HCT116 (cell line): ENCODE data around the gene DEPDC5. TPM values are rescaled to one million over a fixed set of nuclear protein-coding genes. Genes with fewer than 3 reads are reported as not detected.

Experiments
- ATAC-seq: fragments of 200-7000 bp; cut with Tn5 transposase; 2 replicates; pipeline ENCODE4 v1.9.1; 2020; ENCODE audit warnings: mild to moderate bottlenecking, moderate library complexity
- BruUV-seq: library from RNA; stranded (reverse); fragments of 400-500 nt; replicated peaks from 2 replicates; lab custom pipeline; 2021; lab: Mats Ljungman, UMichigan
- CTCF ChIA-PET: fragments of 300-600 bp; sonication (Branson Sonifier 250); formaldehyde crosslinking; loops from one replicate; lab custom pipeline; 2021; ENCODE audit warnings: antibody characterized with exemption; lab: Charles Lee
- POLR2A ChIA-PET: fragments of 300-600, 350-600 bp; sonication (Branson Sonifier 250); formaldehyde crosslinking; loops from one replicate; lab custom pipeline; 2021; ENCODE audit warnings: antibody characterized with exemption; lab: Charles Lee
- RAD21 ChIA-PET, 2 experiments: fragments of 300-600 bp; sonication (Branson Sonifier 250); formaldehyde crosslinking; loops; one replicate each; lab custom pipeline; 2023; ENCODE audit warnings: low total read pairs in 2 of 2; ENCODE audit not compliant: uncharacterized antibody in 2 of 2, unreplicated experiment in 2 of 2, low non-redundant PET in 1 of 2; lab: Charles Lee
- DNase-seq: peaks from one replicate; pipeline ENCODE4 v3.0.0-alpha.2; 2010; ENCODE audit warnings: low read depth, low spot score
- H2AFZ ChIP-seq: fragments of 200-600 bp; shearing (Covaris generic), sonication (generic); 2 replicates; pipeline ENCODE4 v1.6.1; 2017; ENCODE audit warnings: low read depth, mixed run types, mixed read lengths, antibody characterized with exemption, low read length; ENCODE audit not compliant: poor library complexity, severe bottlenecking
- H3K27ac ChIP-seq: 2 replicates; pipeline ENCODE4 v1.5.1; 2012; ENCODE audit warnings: low read depth, low read length
- H3K27me3 ChIP-seq: fragments of 200-600 bp; sonication (generic); 2 replicates; pipeline ENCODE4 v1.6.1; 2016; ENCODE audit warnings: mixed run types, low read length, mixed read lengths; ENCODE audit not compliant: insufficient read depth
- H3K36me3 ChIP-seq, 2 experiments: fragments of 200-500 bp in 1 of 2; fragments of 200-600 bp in 1 of 2; sonication (Bioruptor generic) in 1 of 2; sonication (generic) in 1 of 2; 2 replicates each; pipeline versions ENCODE4 v1.5.1 to v1.6.1; 2014 to 2016; ENCODE audit warnings: low read length in 2 of 2, inconsistent platforms in 1 of 2, mixed read lengths in 1 of 2, mixed run types in 1 of 2; ENCODE audit not compliant: insufficient read depth in 2 of 2, control insufficient read depth in 1 of 2
- H3K4me1 ChIP-seq, 2 experiments: fragments of 200-600 bp in 1 of 2; sonication (generic) in 1 of 2; 2 replicates each; pipeline versions ENCODE4 v1.5.1 to v1.6.1; 2012 to 2017; ENCODE audit warnings: low read length in 2 of 2, inconsistent platforms in 1 of 2, mild to moderate bottlenecking in 1 of 2, mixed read lengths in 1 of 2, mixed run types in 1 of 2, moderate library complexity in 1 of 2; ENCODE audit not compliant: insufficient read depth in 2 of 2, control insufficient read depth in 1 of 2
- H3K4me2 ChIP-seq: fragments of 200-600 bp; sonication (generic); 2 replicates; pipeline ENCODE4 v1.6.1; 2017; ENCODE audit warnings: mixed run types, low read length, mixed read lengths
- H3K4me3 ChIP-seq, 2 experiments: fragments of 200-600 bp in 1 of 2; sonication (generic) in 1 of 2; replicated peaks in 1 of 2; 2 replicates each; pipeline ENCODE4 v1.5.1; 2011 to 2016; ENCODE audit warnings: low read length in 2 of 2, control low read depth in 1 of 2, low read depth in 1 of 2, mild to moderate bottlenecking in 1 of 2, mixed read lengths in 1 of 2, mixed run types in 1 of 2
- H3K79me2 ChIP-seq: fragments of 200-600 bp; sonication (generic); 2 replicates; pipeline ENCODE4 v1.6.1; 2017; ENCODE audit warnings: mild to moderate bottlenecking, mixed run types, low read length, moderate library complexity, mixed read lengths; ENCODE audit not compliant: insufficient read depth
- H3K9ac ChIP-seq: fragments of 200-600 bp; sonication (generic); 2 replicates; pipeline ENCODE4 v1.6.1; 2016; ENCODE audit warnings: low read length, mixed read lengths
- H3K9me2 ChIP-seq: fragments of 200-600 bp; sonication (generic), shearing (Covaris generic); 2 replicates; pipeline ENCODE4 v1.6.1; 2017; ENCODE audit warnings: mixed run types, mild to moderate bottlenecking, moderate library complexity; ENCODE audit not compliant: insufficient read depth
- H3K9me3 ChIP-seq, 2 experiments: fragments of 200-500 bp in 1 of 2; fragments of 200-600 bp in 1 of 2; sonication (Bioruptor generic) in 1 of 2; sonication (generic) in 1 of 2; 2 replicates each; pipeline ENCODE4 v1.6.1; 2014 to 2017; ENCODE audit warnings: low read length in 2 of 2, mixed read lengths in 2 of 2, inconsistent platforms in 1 of 2, low read depth in 1 of 2, mild to moderate bottlenecking in 1 of 2, mixed run types in 1 of 2, moderate library complexity in 1 of 2; ENCODE audit not compliant: control insufficient read depth in 1 of 2, insufficient read depth in 1 of 2
- H4K20me1 ChIP-seq: fragments of 200-600 bp; sonication (generic), shearing (Covaris generic); 2 replicates; pipeline ENCODE4 v1.6.1; 2017; ENCODE audit warnings: mixed run types, mild to moderate bottlenecking, moderate library complexity; ENCODE audit not compliant: insufficient read depth
- CEBPB ChIP-seq: IDR thresholded peaks from 2 replicates; pipeline ENCODE4 v1.6.1; 2012; ENCODE audit warnings: low read depth
- ELF1 ChIP-seq: IDR thresholded peaks from 2 replicates; pipeline ENCODE4 v1.6.1; 2012; ENCODE audit warnings: low read depth, borderline replicate concordance
- EZH2 ChIP-seq: fragments of 200-600 bp; sonication (generic); IDR thresholded peaks from 2 replicates; pipeline ENCODE4 v1.6.1; 2017; ENCODE audit warnings: antibody characterized with exemption, mixed run types
- EZH2phosphoT487 ChIP-seq: fragments of 200-600 bp; IDR thresholded peaks from 2 replicates; pipeline ENCODE4 v1.6.1; 2018; ENCODE audit warnings: antibody characterized with exemption, borderline replicate concordance
- FOSL1 ChIP-seq: IDR thresholded peaks from 2 replicates; pipeline ENCODE4 v1.6.1; 2012; ENCODE audit warnings: low read depth
- POLR2A ChIP-seq: IDR thresholded peaks from 2 replicates; pipeline ENCODE4 v1.7.0; 2011; ENCODE audit warnings: borderline replicate concordance; ENCODE audit not compliant: insufficient read depth, insufficient read length; ENCODE audit errors: extremely low read depth
- POLR2AphosphoS5 ChIP-seq: IDR thresholded peaks from 2 replicates; pipeline ENCODE4 v1.6.1; 2011; ENCODE audit warnings: mild to moderate bottlenecking, low read depth, low read length, moderate library complexity
- SIN3A ChIP-seq: IDR thresholded peaks from 2 replicates; pipeline ENCODE4 v1.6.1; 2012; ENCODE audit warnings: low read depth
- SP1 ChIP-seq: IDR thresholded peaks from 2 replicates; pipeline ENCODE4 v1.6.1; 2012; ENCODE audit warnings: low read depth
- SRF ChIP-seq: IDR thresholded peaks from 2 replicates; pipeline ENCODE4 v1.6.1; 2012; ENCODE audit warnings: low read depth
- ZFX ChIP-seq: fragments of 450-650 bp; IDR thresholded peaks from 2 replicates; pipeline ENCODE4 v1.6.1; 2017
- ZNF274 ChIP-seq: fragments of 200-500 bp; sonication (Bioruptor generic); IDR thresholded peaks from 2 replicates; pipeline ENCODE4 v1.6.1; 2014; ENCODE audit warnings: mild to moderate bottlenecking, low read depth, low read length, inconsistent platforms
- intact Hi-C: fragments of 100-400 bp; cut with micrococcal nuclease; formaldehyde crosslinking; loops from 2 replicates; pipeline ENCODE4 v1.10.0; 2022
- total RNA-seq: library from RNA; stranded (reverse); gene quantifications from one replicate; pipeline ENCODE4 v1.2.1, GENCODE V29; 2021; ENCODE audit not compliant: unreplicated experiment
- TF ChIP-seq, protein P1 (sequence below), 3 experiments: fragments of 200-600 bp in 1 of 3; sonication (generic) in 1 of 3; IDR thresholded peaks in 2 of 3; conservative IDR thresholded peaks in 1 of 3; 2 replicates each; pipeline ENCODE4 v1.5.1; 2012 to 2017; ENCODE audit warnings: low read depth in 2 of 3, low read length in 2 of 3, antibody characterized with exemption in 1 of 3, borderline replicate concordance in 1 of 3, control low read depth in 1 of 3, mild to moderate bottlenecking in 1 of 3, mixed read lengths in 1 of 3, mixed run types in 1 of 3, moderate library complexity in 1 of 3; ENCODE audit not compliant: insufficient read depth in 1 of 3
- TF ChIP-seq, protein P2 (sequence below): IDR thresholded peaks from 2 replicates; pipeline ENCODE4 v1.6.1; 2011; ENCODE audit warnings: mild to moderate bottlenecking, low read length, moderate library complexity; ENCODE audit not compliant: insufficient replicate concordance; ENCODE audit errors: extremely low read depth
- TF ChIP-seq, protein P3 (sequence below): IDR thresholded peaks from 2 replicates; pipeline ENCODE4 v1.6.1; 2012
- TF ChIP-seq, protein P4 (sequence below): IDR thresholded peaks from 2 replicates; pipeline ENCODE4 v1.6.1; 2012

DEPDC5 gene
- total RNA-seq, 1 experiment from 2014 or later, result 35.0 TPM

DNA sequence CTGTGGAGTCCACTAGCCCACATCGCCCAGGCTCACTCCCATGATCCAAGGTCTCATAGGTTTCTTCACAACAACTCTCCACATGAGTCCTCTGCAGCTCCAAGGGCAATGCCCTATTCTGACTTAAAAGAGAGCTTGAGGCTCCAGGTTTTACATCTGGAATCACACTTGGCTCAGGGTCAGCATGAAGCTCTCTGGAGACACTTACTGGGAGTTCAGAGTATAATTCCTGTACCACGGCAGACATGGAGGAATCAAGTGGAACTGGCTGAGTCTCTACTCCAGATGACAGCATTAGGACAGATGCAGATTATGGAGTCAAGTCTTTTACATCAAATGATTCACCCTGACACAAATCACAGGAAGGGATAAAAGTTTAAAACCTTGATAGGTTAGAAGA, 15.3 kb upstream of the DEPDC5 start (continued):
- TF ChIP-seq, protein P1, sequence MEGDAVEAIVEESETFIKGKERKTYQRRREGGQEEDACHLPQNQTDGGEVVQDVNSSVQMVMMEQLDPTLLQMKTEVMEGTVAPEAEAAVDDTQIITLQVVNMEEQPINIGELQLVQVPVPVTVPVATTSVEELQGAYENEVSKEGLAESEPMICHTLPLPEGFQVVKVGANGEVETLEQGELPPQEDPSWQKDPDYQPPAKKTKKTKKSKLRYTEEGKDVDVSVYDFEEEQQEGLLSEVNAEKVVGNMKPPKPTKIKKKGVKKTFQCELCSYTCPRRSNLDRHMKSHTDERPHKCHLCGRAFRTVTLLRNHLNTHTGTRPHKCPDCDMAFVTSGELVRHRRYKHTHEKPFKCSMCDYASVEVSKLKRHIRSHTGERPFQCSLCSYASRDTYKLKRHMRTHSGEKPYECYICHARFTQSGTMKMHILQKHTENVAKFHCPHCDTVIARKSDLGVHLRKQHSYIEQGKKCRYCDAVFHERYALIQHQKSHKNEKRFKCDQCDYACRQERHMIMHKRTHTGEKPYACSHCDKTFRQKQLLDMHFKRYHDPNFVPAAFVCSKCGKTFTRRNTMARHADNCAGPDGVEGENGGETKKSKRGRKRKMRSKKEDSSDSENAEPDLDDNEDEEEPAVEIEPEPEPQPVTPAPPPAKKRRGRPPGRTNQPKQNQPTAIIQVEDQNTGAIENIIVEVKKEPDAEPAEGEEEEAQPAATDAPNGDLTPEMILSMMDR (IDR thresholded peaks at IDR 0.05 in 2 of 3, conservative IDR thresholded peaks at IDR 0.05 in 1 of 3; ENCODE audit: borderline replicate concordance in 1 of 3, insufficient read depth in 1 of 3, low read depth in 2 of 3, low read length in 2 of 3), result no peak
- TF ChIP-seq POLR2A (no peak), SIN3A (no peak), ZFX (no peak), CEBPB (no peak)
- TF ChIP-seq, protein P2, sequence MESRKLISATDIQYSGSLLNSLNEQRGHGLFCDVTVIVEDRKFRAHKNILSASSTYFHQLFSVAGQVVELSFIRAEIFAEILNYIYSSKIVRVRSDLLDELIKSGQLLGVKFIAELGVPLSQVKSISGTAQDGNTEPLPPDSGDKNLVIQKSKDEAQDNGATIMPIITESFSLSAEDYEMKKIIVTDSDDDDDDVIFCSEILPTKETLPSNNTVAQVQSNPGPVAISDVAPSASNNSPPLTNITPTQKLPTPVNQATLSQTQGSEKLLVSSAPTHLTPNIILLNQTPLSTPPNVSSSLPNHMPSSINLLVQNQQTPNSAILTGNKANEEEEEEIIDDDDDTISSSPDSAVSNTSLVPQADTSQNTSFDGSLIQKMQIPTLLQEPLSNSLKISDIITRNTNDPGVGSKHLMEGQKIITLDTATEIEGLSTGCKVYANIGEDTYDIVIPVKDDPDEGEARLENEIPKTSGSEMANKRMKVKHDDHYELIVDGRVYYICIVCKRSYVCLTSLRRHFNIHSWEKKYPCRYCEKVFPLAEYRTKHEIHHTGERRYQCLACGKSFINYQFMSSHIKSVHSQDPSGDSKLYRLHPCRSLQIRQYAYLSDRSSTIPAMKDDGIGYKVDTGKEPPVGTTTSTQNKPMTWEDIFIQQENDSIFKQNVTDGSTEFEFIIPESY, result no peak

DNA sequence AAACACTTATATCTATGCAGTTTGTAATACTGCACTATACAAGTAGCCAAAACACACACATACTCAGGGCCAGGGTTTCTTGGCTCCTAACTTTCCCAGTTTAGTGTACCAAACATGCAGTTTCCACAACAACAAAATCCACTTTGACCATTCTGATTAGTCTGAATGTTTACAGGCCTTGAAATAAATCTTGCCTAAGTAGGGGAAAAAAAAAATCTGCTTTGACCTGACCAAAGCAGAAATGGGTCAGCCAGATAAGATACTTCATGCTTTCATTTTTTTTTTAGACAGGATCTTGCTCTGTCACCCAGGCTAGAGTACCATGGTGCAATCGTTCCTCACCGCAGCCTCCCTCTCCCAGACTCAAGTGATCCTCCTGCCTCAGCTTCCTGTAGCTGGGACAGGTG, 14.0 kb upstream of the DEPDC5 start:
- H3K27ac ChIP-seq, result no peak overlapping the region
- peaks cover 89% of the 10 kb centered on the region for H3K79me2 ChIP-seq
- ChIA-PET CTCF (no interaction called here), RAD21 (no interaction called here), POLR2A (no interaction called here)
- no peaks in the 10 kb centered on the region for H3K9me2 ChIP-seq
- H3K9me3 ChIP-seq, result no peaks in the 10 kb centered on the region
- H4K20me1 ChIP-seq, result no peaks in the 10 kb centered on the region
- no peak for DNase-seq
- peak overlapping the region; percentile 59; the same call in 1 of the 2 replicates for H3K4me2 ChIP-seq
- H3K4me1 ChIP-seq, result peaks cover 6 to 28% of the 10 kb centered on the region in 2 experiments; a peak in 3 of 4 replicates
- no peak overlapping the region for H3K4me3 ChIP-seq
- no peak overlapping the region for H3K9ac ChIP-seq
- BruUV-seq, result no TSS peak
- no peak overlapping the region for H2AFZ ChIP-seq
- ATAC-seq, result no peak
- intact Hi-C loops, result no loop called here
- peaks cover 7 to 10% of the 10 kb centered on the region in 2 experiments; a peak in 2 of 4 replicates for H3K36me3 ChIP-seq
- H3K27me3 ChIP-seq, result no peaks in the 10 kb centered on the region
- TF ChIP-seq POLR2AphosphoS5, result no peak
- no peak for TF ChIP-seq FOSL1
- no peak for TF ChIP-seq CEBPB
- no peak for TF ChIP-seq SIN3A
- TF ChIP-seq SP1, result no peak
- no peak for TF ChIP-seq EZH2phosphoT487
- TF ChIP-seq, protein P3, sequence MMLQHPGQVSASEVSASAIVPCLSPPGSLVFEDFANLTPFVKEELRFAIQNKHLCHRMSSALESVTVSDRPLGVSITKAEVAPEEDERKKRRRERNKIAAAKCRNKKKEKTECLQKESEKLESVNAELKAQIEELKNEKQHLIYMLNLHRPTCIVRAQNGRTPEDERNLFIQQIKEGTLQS, result no peak
- TF ChIP-seq ELF1, result no peak
- no peak for TF ChIP-seq EZH2
- TF ChIP-seq, protein P4, sequence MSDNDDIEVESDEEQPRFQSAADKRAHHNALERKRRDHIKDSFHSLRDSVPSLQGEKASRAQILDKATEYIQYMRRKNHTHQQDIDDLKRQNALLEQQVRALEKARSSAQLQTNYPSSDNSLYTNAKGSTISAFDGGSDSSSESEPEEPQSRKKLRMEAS, result no peak
- no peak for TF ChIP-seq ZNF274
- no peak for TF ChIP-seq SRF
- TF ChIP-seq, protein P1 (IDR thresholded peaks at IDR 0.05 in 2 of 3, conservative IDR thresholded peaks at IDR 0.05 in 1 of 3; ENCODE audit: borderline replicate concordance in 1 of 3, insufficient read depth in 1 of 3, low read depth in 2 of 3, low read length in 2 of 3), result no peak
- TF ChIP-seq ZFX, result no peak
- TF ChIP-seq, protein P2, result no peak
